GM21423 (cell line): Measurements from ENCODE around the gene ERGIC1.
A peak's percentile ranks its signal among the peaks of the same experiment; 100 is the strongest.

Experiments used
- ATAC-seq: cut with Tn5 transposase; IDR thresholded peaks from one replicate; pipeline ENCODE4 v1.9.1; 2021; ENCODE audit warnings: mild to moderate bottlenecking, moderate library complexity; ENCODE audit not compliant: unreplicated experiment

Gene ERGIC1

GRCh38 chr5:172825610-172826204, 8.3 kb upstream of the ERGIC1 start:
- no peak for ATAC-seq

GRCh38 chr5:172827841-172828240, 6.2 kb upstream of the ERGIC1 start:
- no peak for ATAC-seq

DNA sequence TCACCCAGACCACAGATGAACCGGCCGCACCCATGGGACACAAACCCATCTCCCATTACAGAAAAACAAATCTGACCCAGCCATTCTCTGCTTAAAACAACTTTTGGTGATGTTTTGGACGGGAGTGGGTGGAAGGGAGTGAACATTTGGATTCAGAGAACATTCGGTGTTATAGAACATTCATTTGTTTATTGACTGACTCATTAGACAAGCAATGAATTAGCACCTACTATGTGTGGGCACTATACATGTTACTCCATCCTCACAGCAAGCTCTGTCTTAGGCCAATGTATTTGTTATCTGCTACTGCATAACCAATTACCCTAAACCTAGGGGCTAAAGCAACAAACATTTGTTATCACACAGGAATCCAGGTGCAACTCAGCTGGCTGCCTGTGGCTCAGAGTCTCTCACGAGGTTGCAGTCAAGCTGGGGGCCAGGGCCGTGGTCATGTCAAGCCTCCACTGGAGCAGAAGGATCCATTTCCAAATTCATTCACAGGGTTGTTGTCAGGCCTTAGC, 5.1 kb upstream of the ERGIC1 start:
- ATAC-seq, result no peak

- ATAC-seq, result no peak
Observed at GRCh38 chr5:172830275-172830799, 3.7 kb upstream of the ERGIC1 start.

- no peak for ATAC-seq
Observed at GRCh38 chr5:172830876-172831662, 3.0 kb upstream of the ERGIC1 start.

GRCh38 chr5:172832383-172833315, 1.4 kb upstream of the ERGIC1 start:
- ATAC-seq, result no peak

- no peak for ATAC-seq
Observed at GRCh38 chr5:172833372-172833685, 722 bp upstream of the ERGIC1 start.

DNA sequence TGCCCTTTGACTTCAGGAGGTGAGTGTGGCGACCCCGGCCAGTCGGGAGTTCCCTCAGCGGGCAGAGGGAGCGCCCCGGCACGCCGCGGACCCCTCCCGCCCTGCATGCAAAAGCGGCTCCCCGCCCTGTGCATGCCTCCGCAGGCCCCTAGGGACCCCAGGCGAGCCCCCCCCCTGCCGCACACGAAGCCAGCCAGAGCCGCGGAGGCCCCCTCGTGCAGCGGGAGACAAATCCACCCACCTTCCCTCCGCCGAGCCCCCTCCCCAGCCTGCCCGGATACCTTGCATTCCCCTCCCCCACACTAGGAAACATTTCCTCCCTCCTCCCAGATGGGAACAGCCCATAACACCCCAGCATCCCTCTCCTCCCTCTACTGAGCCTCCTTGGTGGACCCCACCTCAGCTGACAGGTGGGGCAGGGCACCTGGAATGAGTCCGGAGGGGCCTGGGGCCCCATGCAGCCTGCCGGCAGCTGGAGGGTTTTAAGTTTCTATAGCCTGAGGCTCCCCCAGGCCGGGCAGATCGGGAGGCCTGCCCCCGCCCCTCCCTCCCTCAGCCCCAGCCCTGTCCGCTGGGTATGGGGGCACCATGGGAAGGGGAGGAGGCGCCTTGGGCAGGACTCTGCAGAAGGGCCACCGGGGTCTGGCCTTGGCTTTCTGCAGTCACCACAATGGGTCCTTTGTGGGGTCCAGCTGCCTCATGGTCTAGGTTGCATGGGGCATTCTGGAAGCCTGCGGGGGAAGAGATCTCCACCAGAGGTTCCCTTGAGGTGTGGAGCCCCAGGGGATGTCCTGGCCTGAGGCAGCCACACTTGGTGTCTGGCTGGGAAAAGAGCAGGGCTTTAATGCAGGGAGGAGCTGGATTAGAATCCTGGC, 601 bp downstream of the ERGIC1 start:
- peak; percentile 20 for ATAC-seq

DNA sequence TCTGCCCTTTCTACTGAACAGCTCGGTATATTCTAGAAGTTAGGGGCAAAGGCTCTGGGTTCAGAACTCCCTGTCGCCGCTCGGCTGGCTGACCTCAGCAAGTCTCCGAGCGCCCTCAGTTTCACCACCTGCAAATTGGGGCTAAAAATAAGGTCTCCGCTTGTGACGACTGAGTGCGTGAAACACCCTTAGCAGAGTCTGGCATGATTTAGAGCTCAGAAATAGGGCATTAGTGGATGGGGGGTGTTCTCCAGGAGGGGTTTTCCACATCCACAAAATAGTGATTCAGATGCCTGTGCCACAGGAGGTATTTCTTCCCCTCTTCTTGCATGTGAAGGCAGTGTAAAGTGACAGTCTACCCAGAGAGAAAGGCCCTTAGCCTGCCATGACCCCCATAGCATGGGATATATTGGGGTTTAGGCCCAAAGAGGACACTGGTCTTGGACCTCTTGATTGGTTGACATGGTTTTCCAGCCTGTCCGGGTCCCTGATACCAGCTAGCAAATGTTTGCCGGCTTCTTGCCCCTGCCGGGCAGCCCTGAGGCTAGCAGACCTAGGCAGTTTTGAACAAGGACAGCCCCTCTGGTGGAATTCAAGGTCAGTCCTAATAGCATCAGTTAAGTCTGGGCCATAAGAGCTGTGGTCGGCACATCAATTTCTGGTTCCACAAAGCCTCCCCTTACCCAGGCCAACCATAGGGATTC, 1.4 kb downstream of the ERGIC1 start:
- ATAC-seq, result no peak

DNA sequence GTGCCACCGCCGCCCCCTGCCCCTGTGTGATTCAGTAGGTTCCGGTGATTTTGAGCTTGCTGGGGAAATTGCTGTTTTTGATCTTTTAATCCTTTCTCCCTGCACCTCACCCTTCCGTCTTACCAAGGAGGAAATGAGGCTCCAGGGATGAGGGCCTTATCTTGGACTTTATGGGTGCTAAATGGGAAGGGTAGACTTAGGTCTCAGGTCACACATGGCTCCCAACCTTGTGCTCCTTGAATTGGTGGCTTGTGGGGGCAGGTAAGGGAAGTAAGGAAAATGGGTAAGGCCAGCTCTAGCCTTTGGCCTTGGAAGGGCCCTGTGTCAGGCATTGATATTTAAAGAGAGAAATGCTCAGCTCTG, 1.9 kb downstream of the ERGIC1 start:
- ATAC-seq, result no peak

DNA sequence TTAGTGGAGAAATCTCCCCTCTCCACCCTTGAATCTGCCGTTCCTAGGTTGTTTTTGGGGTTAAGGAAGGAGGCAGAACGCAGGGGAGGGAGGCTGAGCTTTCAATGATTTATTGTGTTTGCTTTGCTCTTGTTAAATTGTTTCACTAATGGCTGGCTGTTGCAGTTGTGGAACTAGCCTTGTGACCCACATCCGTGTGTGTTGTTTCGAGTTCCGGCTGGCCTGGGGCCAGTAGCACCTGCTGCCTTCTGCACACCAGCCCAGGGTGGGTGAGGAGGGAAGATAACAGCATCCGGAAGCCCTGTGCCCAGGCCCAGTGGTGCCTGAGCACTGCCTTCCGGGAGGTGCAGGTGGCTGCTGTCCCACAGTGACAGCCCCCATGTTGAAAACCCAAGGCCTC, 3.6 kb downstream of the ERGIC1 start:
- ATAC-seq, result peak; percentile 82

- no peak for ATAC-seq
Observed at GRCh38 chr5:172838151-172838875, 4.3 kb downstream of the ERGIC1 start.

DNA sequence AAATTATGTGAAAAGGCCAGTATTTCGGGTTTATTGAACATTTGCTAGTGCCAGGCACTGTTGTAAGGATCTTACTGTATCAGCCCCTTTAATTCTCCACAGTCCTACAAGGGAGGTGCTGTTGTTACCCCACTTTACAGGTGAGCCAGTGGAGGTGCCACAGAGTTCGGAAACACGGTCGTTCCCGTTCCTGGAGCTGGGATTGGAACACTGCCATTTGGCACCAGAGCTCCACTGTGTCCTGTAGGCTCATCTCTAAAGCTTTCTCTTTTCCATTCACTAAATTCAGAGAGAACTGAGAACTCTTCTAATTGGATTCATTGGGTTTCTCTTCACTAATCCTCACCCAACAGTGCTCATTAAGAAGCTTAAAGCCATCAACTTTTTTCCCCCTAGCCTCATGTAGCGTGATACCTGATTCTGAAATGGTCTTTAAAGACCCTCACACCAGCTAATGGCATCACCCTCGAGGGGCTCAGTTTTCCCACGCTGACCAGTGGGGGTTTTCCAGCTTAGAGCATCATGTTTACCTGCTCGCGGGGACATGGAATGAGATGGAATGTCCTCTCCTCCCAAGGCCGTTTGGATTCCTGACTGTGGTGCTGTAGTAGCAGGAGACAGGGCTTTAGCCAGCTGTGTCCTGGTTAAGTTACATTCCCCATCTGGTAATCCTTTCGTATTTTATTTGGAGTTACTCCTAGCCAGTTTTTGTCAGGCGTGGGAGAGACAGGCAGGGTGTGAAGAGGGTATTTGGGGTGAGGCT, 5.8 kb downstream of the ERGIC1 start:
- no peak for ATAC-seq

DNA sequence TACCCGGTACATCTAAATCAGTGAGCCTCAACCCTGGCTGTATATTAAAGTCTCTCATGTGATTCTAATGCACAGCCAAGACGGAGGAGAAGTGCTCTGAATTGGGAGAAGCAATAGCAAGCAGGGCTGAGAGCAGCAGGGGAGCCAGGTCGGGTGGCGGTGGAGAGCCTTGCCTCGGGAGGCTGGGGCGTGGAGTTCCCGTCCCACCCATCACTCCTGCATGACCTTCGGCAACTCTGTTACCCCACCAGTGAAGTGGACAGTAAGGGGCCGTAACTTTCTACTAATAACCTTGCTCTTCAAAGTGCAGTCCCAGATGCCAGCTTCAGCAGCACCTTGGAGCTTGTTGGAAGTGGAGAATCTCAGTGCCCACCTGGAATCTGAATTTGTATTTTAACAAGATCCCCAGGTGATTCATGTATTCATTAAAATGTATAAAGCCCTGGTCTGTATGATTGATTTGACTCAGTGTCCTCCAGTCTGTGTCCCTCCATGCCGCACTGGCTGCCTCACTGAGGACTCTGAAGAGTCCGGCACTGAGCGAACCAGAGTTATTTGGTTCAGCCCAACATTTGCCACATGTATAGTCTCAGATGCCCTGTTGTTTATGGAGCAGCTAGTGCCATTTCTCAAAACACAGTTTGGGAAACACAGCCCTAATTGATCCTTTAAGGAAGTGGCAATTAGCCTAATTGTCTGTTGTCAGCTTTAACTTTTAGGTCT, 6.5 kb downstream of the ERGIC1 start:
- no peak for ATAC-seq

- ATAC-seq, result no peak
Observed at GRCh38 chr5:172841256-172841655, 7.2 kb downstream of the ERGIC1 start.

DNA sequence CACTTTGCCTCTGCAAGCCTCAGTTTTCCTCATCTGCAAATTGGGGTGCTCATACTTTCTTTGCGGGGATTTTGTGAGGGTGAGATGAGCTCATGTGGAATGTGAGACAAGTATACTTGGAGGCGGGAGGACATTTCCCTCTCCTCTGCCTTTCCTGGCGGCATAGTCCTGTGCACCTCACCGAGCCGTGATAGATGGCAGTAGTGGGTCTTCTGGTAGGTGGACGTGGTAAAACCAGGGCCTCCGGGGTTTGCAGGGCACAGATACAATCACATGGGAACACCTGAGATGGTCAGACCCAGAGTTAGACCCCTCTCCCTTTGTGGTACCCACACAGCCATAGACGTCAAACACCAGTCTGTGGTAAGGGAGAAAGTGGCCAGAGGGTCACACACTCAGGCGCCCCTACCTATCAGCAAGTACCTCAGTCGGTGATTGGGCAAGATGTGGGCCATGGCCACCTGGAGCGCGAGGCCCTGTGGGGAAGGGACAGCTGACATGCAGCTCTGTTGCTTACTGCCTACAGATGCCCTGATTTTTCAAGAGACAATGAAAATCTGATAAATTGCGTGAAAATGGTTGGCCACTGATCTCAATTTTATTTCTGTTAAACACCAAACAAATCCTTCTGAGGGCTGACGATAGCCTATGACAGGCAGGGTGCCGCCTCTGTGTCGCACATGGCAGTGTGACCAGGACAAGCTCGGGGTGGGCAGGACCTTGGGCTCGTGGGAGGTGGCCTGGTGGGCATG, 9.9 kb downstream of the ERGIC1 start:
- no peak for ATAC-seq

DNA sequence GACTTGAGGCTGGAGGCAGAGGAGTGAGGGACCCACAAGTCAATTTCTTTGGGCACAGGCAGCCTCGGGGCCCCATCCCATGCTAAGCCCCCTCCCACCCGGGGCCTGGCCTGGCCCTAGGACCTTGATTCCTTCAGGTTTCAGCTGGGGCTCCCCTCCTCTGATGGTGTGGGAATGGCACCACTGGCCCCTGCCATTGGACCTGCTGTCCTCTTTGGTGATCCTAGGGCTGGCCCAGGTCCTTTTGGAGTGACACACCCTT, 10.5 kb downstream of the ERGIC1 start:
- ATAC-seq, result no peak
